ENCODE measurements around the gene NMNAT3. TPM values are rescaled to one million over a fixed set of nuclear protein-coding genes. Genes with fewer than 3 reads are reported as not detected.

Gene NMNAT3
- total and polyA plus RNA-seq, 2 donors from 2014 or later, result 6.4 to 13.8 TPM

- H3K27me3 ChIP-seq (ENCODE audit: control insufficient read depth, insufficient read depth, low read length), result no peaks in the 10 kb centered on the region
- DNase-seq (no peak), FAIRE-seq (no peak)
- no peaks in the 10 kb centered on the region for H3K36me3 ChIP-seq (ENCODE audit: control insufficient read depth in 2 of 3, insufficient read depth in 3 of 3, low read length in 3 of 3)
- H3K9me3 ChIP-seq (ENCODE audit: control insufficient read depth in 2 of 3, insufficient read depth in 1 of 3, low read length in 3 of 3), result no peaks in the 10 kb centered on the region
- no peak overlapping the region for H3K9ac ChIP-seq (ENCODE audit: low read length in 3 of 3)
- TF ChIP-seq CTCF (IDR thresholded peaks at IDR 0.05; ENCODE audit: borderline replicate concordance, extremely low read depth, insufficient read depth), result no peak
- intact Hi-C loops (cut with DNase I), result no loop called here
- no peak overlapping the region for H3K4me3 ChIP-seq (ENCODE audit: low read length in 3 of 3)
- no peak overlapping the region for H3K27ac ChIP-seq (ENCODE audit: low read depth in 2 of 2, low read length in 2 of 2)
- no peaks in the 10 kb centered on the region for H3K4me1 ChIP-seq (ENCODE audit: control insufficient read depth in 2 of 3, insufficient read depth in 2 of 3, low read depth in 1 of 3, low read length in 3 of 3)
Observed at GRCh38 chr3:139642996-139643395, 34.8 kb downstream of the NMNAT3 start.

GRCh38 chr3:139640456-139640855 is 37.3 kb downstream of the NMNAT3 start:
- no peak for TF ChIP-seq CTCF (IDR thresholded peaks at IDR 0.05; ENCODE audit: borderline replicate concordance, extremely low read depth, insufficient read depth)
- no peak overlapping the region for H3K4me3 ChIP-seq (ENCODE audit: low read length in 3 of 3)
- no peak overlapping the region for H3K9ac ChIP-seq (ENCODE audit: low read length in 3 of 3)
- no peaks in the 10 kb centered on the region for H3K27me3 ChIP-seq (ENCODE audit: control insufficient read depth, insufficient read depth, low read length)
- intact Hi-C loops (cut with DNase I), result no loop called here
- H3K27ac ChIP-seq (ENCODE audit: low read depth in 2 of 2, low read length in 2 of 2), result no peak overlapping the region
- no peaks in the 10 kb centered on the region for H3K9me3 ChIP-seq (ENCODE audit: control insufficient read depth in 2 of 3, insufficient read depth in 1 of 3, low read length in 3 of 3)
- no peak for FAIRE-seq
- DNase-seq, result no peak
- no peaks in the 10 kb centered on the region for H3K36me3 ChIP-seq (ENCODE audit: control insufficient read depth in 2 of 3, insufficient read depth in 3 of 3, low read length in 3 of 3)
- no peaks in the 10 kb centered on the region for H3K4me1 ChIP-seq (ENCODE audit: control insufficient read depth in 2 of 3, insufficient read depth in 2 of 3, low read depth in 1 of 3, low read length in 3 of 3)

- intact Hi-C loops (cut with DNase I), result no loop called here
- Histone ChIP-seq H3K27ac (ENCODE audit: low read depth in 2 of 2, low read length in 2 of 2) (no peak overlapping the region), H3K9ac (ENCODE audit: low read length in 3 of 3) (no peak overlapping the region), H3K4me3 (ENCODE audit: low read length in 3 of 3) (no peak overlapping the region), H3K4me1 (ENCODE audit: control insufficient read depth in 2 of 3, insufficient read depth in 2 of 3, low read depth in 1 of 3, low read length in 3 of 3) (no peaks in the 10 kb centered on the region), H3K27me3 (ENCODE audit: control insufficient read depth, insufficient read depth, low read length) (no peaks in the 10 kb centered on the region), H3K9me3 (ENCODE audit: control insufficient read depth in 2 of 3, insufficient read depth in 1 of 3, low read length in 3 of 3) (no peaks in the 10 kb centered on the region), H3K36me3 (ENCODE audit: control insufficient read depth in 2 of 3, insufficient read depth in 3 of 3, low read length in 3 of 3) (no peaks in the 10 kb centered on the region)
- TF ChIP-seq CTCF (IDR thresholded peaks at IDR 0.05; ENCODE audit: borderline replicate concordance, extremely low read depth, insufficient read depth), result no peak
- no peak for FAIRE-seq
- DNase-seq, result no peak
Observed at GRCh38 chr3:139639662-139640061, 38.1 kb downstream of the NMNAT3 start.

- DNase-seq (no peak), FAIRE-seq (no peak)
- no peak for TF ChIP-seq CTCF (IDR thresholded peaks at IDR 0.05; ENCODE audit: borderline replicate concordance, extremely low read depth, insufficient read depth)
- no peaks in the 10 kb centered on the region for H3K36me3 ChIP-seq (ENCODE audit: control insufficient read depth in 2 of 3, insufficient read depth in 3 of 3, low read length in 3 of 3)
- H3K9ac ChIP-seq (ENCODE audit: low read length in 3 of 3), result no peak overlapping the region
- H3K4me3 ChIP-seq (ENCODE audit: low read length in 3 of 3), result no peak overlapping the region
- no peak overlapping the region for H3K27ac ChIP-seq (ENCODE audit: low read depth in 2 of 2, low read length in 2 of 2)
- no peaks in the 10 kb centered on the region for H3K27me3 ChIP-seq (ENCODE audit: control insufficient read depth, insufficient read depth, low read length)
- intact Hi-C loops (cut with DNase I), result no loop called here
- H3K9me3 ChIP-seq (ENCODE audit: control insufficient read depth in 2 of 3, insufficient read depth in 1 of 3, low read length in 3 of 3), result no peaks in the 10 kb centered on the region
- no peaks in the 10 kb centered on the region for H3K4me1 ChIP-seq (ENCODE audit: control insufficient read depth in 2 of 3, insufficient read depth in 2 of 3, low read depth in 1 of 3, low read length in 3 of 3)
Observed at GRCh38 chr3:139638518-139638917, 39.3 kb downstream of the NMNAT3 start.

Data from kidney (tissue), 14 donors.